Astrocyte of the spinal cord (primary cell): ENCODE data around the gene NT5DC1.

Experiments used
- DNase-seq: peaks from one replicate; pipeline ENCODE4 v3.0.0; 2011; ENCODE audit warnings: low read depth, low spot score
- H3K4me3 ChIP-seq: 2 replicates; pipeline ENCODE4 v1.5.1; 2011; ENCODE audit warnings: low read depth, mild to moderate bottlenecking, low read length, moderate library complexity
- CTCF ChIP-seq: IDR thresholded peaks from 2 replicates; pipeline ENCODE4 v1.5.1; 2012; ENCODE audit warnings: low read depth, mild to moderate bottlenecking, low read length, inconsistent platforms
- in situ Hi-C: cut with HindIII; loops from 2 replicates; pipeline ENCODE4 v1.10.0; 2017; ENCODE audit warnings: low sequenced_read_pairs

NT5DC1 gene

GRCh38 chr6:116192786-116193185 lies 92.1 kb downstream of the NT5DC1 start:
- TF ChIP-seq CTCF, result no peak
- peak; percentile 8 for DNase-seq
- in situ Hi-C loops, result no loop called here
- H3K4me3 ChIP-seq, result no peak overlapping the region

GRCh38 chr6:116196841-116197240 lies 96.2 kb downstream of the NT5DC1 start:
- no peak for DNase-seq
- no peak overlapping the region for H3K4me3 ChIP-seq
- in situ Hi-C loops, result no loop called here
- TF ChIP-seq CTCF, result no peak

- in situ Hi-C loops, result no loop called here
- peak; percentile 35 for DNase-seq
- H3K4me3 ChIP-seq, result no peak overlapping the region
- TF ChIP-seq CTCF, result no peak
Observed at GRCh38 chr6:116200619-116201249, 100.1 kb downstream of the NT5DC1 start.

GRCh38 chr6:116201538-116201937 lies 100.9 kb downstream of the NT5DC1 start:
- DNase-seq, result no peak
- H3K4me3 ChIP-seq, result no peak overlapping the region
- in situ Hi-C loops, result no loop called here
- TF ChIP-seq CTCF, result no peak

GRCh38 chr6:116205281-116205680 lies 104.6 kb downstream of the NT5DC1 start:
- in situ Hi-C loops, result no loop called here
- no peak for TF ChIP-seq CTCF
- H3K4me3 ChIP-seq, result no peak overlapping the region
- no peak for DNase-seq

GRCh38 chr6:116206231-116206903 lies 105.7 kb downstream of the NT5DC1 start:
- DNase-seq, result no peak
- no peak for TF ChIP-seq CTCF
- no peak overlapping the region for H3K4me3 ChIP-seq
- in situ Hi-C loops, result no loop called here
